H9 (cell line): Measurements from ENCODE around the gene HCRTR1. TPM values are rescaled to one million over a fixed set of nuclear protein-coding genes. Genes with fewer than 3 reads are reported as not detected.

ENCODE experiments used
- DNase-seq: peaks from one replicate; pipeline ENCODE4 v3.0.0-alpha.2; 2017
- H2AFZ ChIP-seq: one replicate; pipeline ENCODE4 v1.6.1; 2013; ENCODE audit warnings: mild to moderate bottlenecking, low read length, control low read depth, moderate library complexity
- H2AK5ac ChIP-seq: 2 replicates; pipeline ENCODE4 v1.6.1; 2013; ENCODE audit warnings: low read length, control low read depth, mixed read lengths; ENCODE audit not compliant: insufficient read length
- H2BK120ac ChIP-seq: one replicate; pipeline ENCODE4 v1.6.1; 2013; ENCODE audit warnings: low read depth, mild to moderate bottlenecking, low read length, control low read depth, inconsistent platforms; ENCODE audit not compliant: poor library complexity, severe bottlenecking
- H2BK12ac ChIP-seq: 2 replicates; pipeline ENCODE4 v1.6.1; 2013; ENCODE audit warnings: low read length, control low read depth, mixed read lengths, low read depth; ENCODE audit not compliant: insufficient read length
- H2BK15ac ChIP-seq: 2 replicates; pipeline ENCODE4 v1.6.1; 2013; ENCODE audit warnings: low read depth, low read length, control low read depth
- H2BK20ac ChIP-seq: one replicate; pipeline ENCODE4 v1.6.1; 2013; ENCODE audit warnings: low read depth, mild to moderate bottlenecking, low read length, control low read depth, inconsistent platforms; ENCODE audit not compliant: poor library complexity, severe bottlenecking
- H2BK5ac ChIP-seq: 2 replicates; pipeline ENCODE4 v1.6.1; 2013; ENCODE audit warnings: low read length, control low read depth, mixed read lengths; ENCODE audit not compliant: insufficient read length
- H3K14ac ChIP-seq: 2 replicates; pipeline ENCODE4 v1.6.1; 2013; ENCODE audit warnings: low read length, control low read depth; ENCODE audit not compliant: insufficient read depth
- H3K18ac ChIP-seq: 2 replicates; pipeline ENCODE4 v1.6.1; 2013; ENCODE audit warnings: low read depth, mild to moderate bottlenecking, mixed read lengths, low read length, control low read depth; ENCODE audit not compliant: insufficient read length
- H3K23ac ChIP-seq: 2 replicates; pipeline ENCODE4 v1.6.1; 2013; ENCODE audit warnings: low read length, control low read depth, mixed read lengths, low read depth; ENCODE audit not compliant: insufficient read length
- H3K23me2 ChIP-seq: 2 replicates; pipeline ENCODE4 v1.6.1; 2013; ENCODE audit warnings: low read depth, mild to moderate bottlenecking, mixed read lengths, low read length, control low read depth; ENCODE audit not compliant: insufficient read length, poor library complexity, severe bottlenecking
- H3K27ac ChIP-seq: 2 replicates; pipeline ENCODE4 v1.5.1; 2013; ENCODE audit warnings: low read length, control low read depth, mixed read lengths, low read depth; ENCODE audit not compliant: insufficient read length
- H3K27me3 ChIP-seq: 2 replicates; pipeline ENCODE4 v1.6.1; 2013; ENCODE audit warnings: low read length, control low read depth, inconsistent platforms; ENCODE audit not compliant: insufficient read depth
- H3K4ac ChIP-seq: 2 replicates; pipeline ENCODE4 v1.6.1; 2013; ENCODE audit warnings: low read depth, mild to moderate bottlenecking, control low read depth, inconsistent platforms, low read length, moderate library complexity
- H3K4me1 ChIP-seq: 2 replicates; pipeline ENCODE4 v1.6.1; 2013; ENCODE audit warnings: low read length, control low read depth, inconsistent platforms; ENCODE audit not compliant: insufficient read depth
- H3K4me2 ChIP-seq: 2 replicates; pipeline ENCODE4 v1.6.1; 2013; ENCODE audit warnings: low read length, control low read depth, mixed read lengths; ENCODE audit not compliant: insufficient read length, insufficient read depth
- H3K56ac ChIP-seq: 2 replicates; pipeline ENCODE4 v1.6.1; 2013; ENCODE audit warnings: low read depth, mild to moderate bottlenecking, mixed read lengths, low read length, control low read depth; ENCODE audit not compliant: insufficient read length
- H3K79me1 ChIP-seq: 2 replicates; pipeline ENCODE4 v1.6.1; 2013; ENCODE audit warnings: low read depth, mild to moderate bottlenecking, moderate library complexity, low read length, control low read depth, inconsistent platforms; ENCODE audit not compliant: insufficient read depth, poor library complexity, severe bottlenecking
- H3K79me2 ChIP-seq: 2 replicates; pipeline ENCODE4 v1.6.1; 2013; ENCODE audit warnings: low read length, control low read depth, inconsistent platforms; ENCODE audit not compliant: insufficient read depth
- H3K9ac ChIP-seq: 2 replicates; pipeline ENCODE4 v1.6.1; 2013; ENCODE audit warnings: low read length, control low read depth, mixed read lengths; ENCODE audit not compliant: insufficient read length; ENCODE audit errors: extremely low read depth
- H3K9me3 ChIP-seq: one replicate; pipeline ENCODE4 v1.6.1; 2013; ENCODE audit warnings: low read depth, low read length, inconsistent platforms; ENCODE audit not compliant: control insufficient read depth
- H3T11ph ChIP-seq: one replicate; pipeline ENCODE4 v1.6.1; 2013; ENCODE audit warnings: mild to moderate bottlenecking, low read length, control low read depth, inconsistent platforms
- H4K20me1 ChIP-seq: one replicate; pipeline ENCODE4 v1.6.1; 2013; ENCODE audit not compliant: control insufficient read depth, insufficient read length, insufficient read depth
- H4K5ac ChIP-seq: 2 replicates; pipeline ENCODE4 v1.6.1; 2013; ENCODE audit warnings: low read depth, mild to moderate bottlenecking, mixed read lengths, low read length, control low read depth; ENCODE audit not compliant: insufficient read length
- H4K8ac ChIP-seq: replicated peaks from 2 replicates; pipeline ENCODE4 v1.6.1; 2013; ENCODE audit warnings: low read length, control low read depth, mixed read lengths, low read depth; ENCODE audit not compliant: insufficient read length
- H4K91ac ChIP-seq: 2 replicates; pipeline ENCODE4 v1.6.1; 2013; ENCODE audit warnings: low read depth, mild to moderate bottlenecking, moderate library complexity, mixed read lengths, low read length, control low read depth; ENCODE audit not compliant: insufficient read length
- H3K27ac Mint-ChIP-seq, 3 experiments: 2 replicates in 2 of 3; 3 replicates in 1 of 3; pipeline ENCODE4 v1.8.0; 2020 to 2021; ENCODE audit warnings: mixed read lengths in 3 of 3, mild to moderate bottlenecking in 1 of 3, moderate library complexity in 1 of 3
- H3K27me3 Mint-ChIP-seq: 2 replicates; pipeline ENCODE4 v1.8.0; 2021; ENCODE audit warnings: low read depth, mild to moderate bottlenecking, moderate library complexity, mixed read lengths
- H3K36me3 Mint-ChIP-seq, 3 experiments: 2 replicates in 2 of 3; 3 replicates in 1 of 3; pipeline ENCODE4 v1.8.0; 2020 to 2021; ENCODE audit warnings: low read depth in 3 of 3, mixed read lengths in 3 of 3; ENCODE audit not compliant: insufficient read depth in 1 of 3
- H3K4me1 Mint-ChIP-seq, 2 experiments: 2 replicates each; pipeline ENCODE4 v1.8.0; 2020; ENCODE audit warnings: mixed read lengths in 2 of 2
- H3K4me3 Mint-ChIP-seq, 2 experiments: 2 replicates in 1 of 2; 3 replicates in 1 of 2; pipeline ENCODE4 v1.8.0; 2020 to 2021; ENCODE audit warnings: mild to moderate bottlenecking in 2 of 2, mixed read lengths in 2 of 2, moderate library complexity in 1 of 2
- H3K9me3 Mint-ChIP-seq, 2 experiments: 2 replicates in 1 of 2; 3 replicates in 1 of 2; pipeline ENCODE4 v1.8.0; 2020; ENCODE audit warnings: mild to moderate bottlenecking in 2 of 2, mixed read lengths in 2 of 2, moderate library complexity in 1 of 2
- WGBS: extraction: QIAGEN DNeasy Blood & Tissue Kit; methylation state at CpG from one replicate; pipeline ENCODE4 v1.1.7; 2013; ENCODE audit warnings: missing lambda C conversion rate, low lambda C conversion rate, mixed read lengths; ENCODE audit not compliant: insufficient read length; ENCODE audit errors: extremely low coverage; 5-methylcytosine and 5-hydroxymethylcytosine counted together
- total RNA-seq: library from RNA; stranded (reverse); gene quantifications from 2 replicates; pipeline ENCODE4 v1.2.1, GENCODE V29; 2021
- TF ChIP-seq, protein P1 (sequence below): fragments of 200-600 bp; sonication (generic); conservative IDR thresholded peaks from 3 replicates; pipeline ENCODE4 v1.8.0; 2021; ENCODE audit warnings: antibody characterized with exemption, mild to moderate bottlenecking

HCRTR1 gene
- total RNA-seq, 1 experiment from 2014 or later, result not detected

DNA sequence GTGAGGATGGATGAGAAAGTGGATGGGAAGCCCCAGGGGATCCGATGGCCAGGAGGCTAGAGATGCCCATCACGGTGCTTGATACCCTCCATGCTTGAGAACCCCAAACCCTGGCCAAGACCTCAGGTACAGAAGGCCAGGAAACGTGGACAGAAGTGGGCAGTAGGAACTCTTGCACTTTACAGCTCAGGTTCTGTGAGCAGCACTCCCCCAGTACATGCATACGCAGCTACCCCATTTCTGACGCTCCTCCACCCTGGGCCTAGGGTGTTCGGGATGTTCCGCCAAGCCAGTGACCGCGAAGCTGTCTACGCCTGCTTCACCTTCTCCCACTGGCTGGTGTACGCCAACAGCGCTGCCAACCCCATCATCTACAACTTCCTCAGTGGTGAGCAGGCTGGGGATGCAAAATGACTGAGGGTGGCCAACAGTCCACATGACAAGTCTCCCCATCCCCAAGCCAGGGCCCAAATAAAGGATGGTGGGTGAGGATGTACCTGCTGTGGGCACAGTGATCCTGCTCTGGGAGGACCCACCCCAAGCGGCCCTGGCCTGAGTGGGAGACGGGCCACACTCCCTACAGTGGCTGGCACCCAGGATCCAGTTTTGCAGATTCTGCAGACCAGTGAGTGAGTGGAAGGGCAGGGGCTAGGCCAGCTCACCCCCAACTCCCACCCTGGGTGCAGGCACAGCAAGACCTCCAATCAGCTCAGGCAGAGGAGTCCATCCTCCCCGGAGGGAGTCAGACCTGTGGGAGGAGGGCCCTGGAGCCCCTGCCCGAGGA is 7.4 kb downstream of the HCRTR1 start:
- Mint-ChIP-seq H3K27me3 (no peaks in the 10 kb centered on the region; the same call in 1 of the 2 replicates), H3K4me3 (no peak overlapping the region), H3K9me3 (no peaks in the 10 kb centered on the region), H3K36me3 (peaks cover 3 to 18% (median 7%) of the 10 kb centered on the region in 3 experiments; a peak in 6 of 7 replicates), H3K27ac (no peak overlapping the region), H3K4me1 (peaks cover 7 to 16% of the 10 kb centered on the region in 2 experiments)
- Histone ChIP-seq H3K79me2 (no peaks in the 10 kb centered on the region), H3K27me3 (no peaks in the 10 kb centered on the region), H3K4me2 (no peak overlapping the region), H3K9ac (no peak overlapping the region), H3K79me1 (no peaks in the 10 kb centered on the region), H3K4ac (no peak overlapping the region), H3K56ac (no peak overlapping the region), H2AFZ (no peak overlapping the region), H2BK12ac (no peak overlapping the region), H3K4me1 (no peaks in the 10 kb centered on the region), H2BK20ac (no peak overlapping the region), H4K8ac (no peak overlapping the region), H3K9me3 (no peaks in the 10 kb centered on the region), H3K23ac (no peak overlapping the region), H3K18ac (no peak overlapping the region), H2BK120ac (no peak overlapping the region), H3K14ac (no peak overlapping the region; the same call in 1 of the 2 replicates), H2BK15ac (no peak overlapping the region), H4K91ac (no peak overlapping the region), H3T11ph (no peak overlapping the region), H4K5ac (no peak overlapping the region), H2AK5ac (no peak overlapping the region), H2BK5ac (no peak overlapping the region), H4K20me1 (no peaks in the 10 kb centered on the region), H3K27ac (no peak overlapping the region), H3K23me2 (no peaks in the 10 kb centered on the region)
- DNase-seq, result no peak
- TF ChIP-seq, protein P1, sequence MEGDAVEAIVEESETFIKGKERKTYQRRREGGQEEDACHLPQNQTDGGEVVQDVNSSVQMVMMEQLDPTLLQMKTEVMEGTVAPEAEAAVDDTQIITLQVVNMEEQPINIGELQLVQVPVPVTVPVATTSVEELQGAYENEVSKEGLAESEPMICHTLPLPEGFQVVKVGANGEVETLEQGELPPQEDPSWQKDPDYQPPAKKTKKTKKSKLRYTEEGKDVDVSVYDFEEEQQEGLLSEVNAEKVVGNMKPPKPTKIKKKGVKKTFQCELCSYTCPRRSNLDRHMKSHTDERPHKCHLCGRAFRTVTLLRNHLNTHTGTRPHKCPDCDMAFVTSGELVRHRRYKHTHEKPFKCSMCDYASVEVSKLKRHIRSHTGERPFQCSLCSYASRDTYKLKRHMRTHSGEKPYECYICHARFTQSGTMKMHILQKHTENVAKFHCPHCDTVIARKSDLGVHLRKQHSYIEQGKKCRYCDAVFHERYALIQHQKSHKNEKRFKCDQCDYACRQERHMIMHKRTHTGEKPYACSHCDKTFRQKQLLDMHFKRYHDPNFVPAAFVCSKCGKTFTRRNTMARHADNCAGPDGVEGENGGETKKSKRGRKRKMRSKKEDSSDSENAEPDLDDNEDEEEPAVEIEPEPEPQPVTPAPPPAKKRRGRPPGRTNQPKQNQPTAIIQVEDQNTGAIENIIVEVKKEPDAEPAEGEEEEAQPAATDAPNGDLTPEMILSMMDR, result no peak
- WGBS, result no CpG with 5 or more reads among the region's 16 CpGs
